ENCODE results near the gene PCMT1.
"Not testable (repeated sequence)": the region's sequence is repeated elsewhere in the genome, so short reads cannot be mapped to it uniquely, and the experiment has no call there.

The PCMT1 gene

DNA sequence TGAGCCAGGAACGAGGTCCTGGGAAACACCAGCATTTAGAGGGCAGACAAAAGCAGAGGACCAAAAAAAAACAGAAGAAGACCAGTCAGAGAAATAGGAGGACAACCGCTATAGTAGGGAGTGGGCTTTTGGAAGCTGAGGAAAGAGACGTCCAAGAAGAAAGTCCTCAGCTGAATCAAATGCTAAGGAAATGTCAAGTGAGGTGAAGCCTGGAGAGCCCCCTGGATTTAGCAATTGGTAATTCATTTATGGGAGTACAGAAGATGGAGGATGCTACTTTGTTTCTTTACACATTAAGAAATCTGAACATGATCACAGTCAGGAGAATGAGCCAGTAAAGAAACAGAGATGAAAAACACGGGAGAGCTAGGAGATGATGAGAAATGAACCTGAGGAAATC, 73.5 kb downstream of the PCMT1 start:
- no peak for DNase-seq

DNA sequence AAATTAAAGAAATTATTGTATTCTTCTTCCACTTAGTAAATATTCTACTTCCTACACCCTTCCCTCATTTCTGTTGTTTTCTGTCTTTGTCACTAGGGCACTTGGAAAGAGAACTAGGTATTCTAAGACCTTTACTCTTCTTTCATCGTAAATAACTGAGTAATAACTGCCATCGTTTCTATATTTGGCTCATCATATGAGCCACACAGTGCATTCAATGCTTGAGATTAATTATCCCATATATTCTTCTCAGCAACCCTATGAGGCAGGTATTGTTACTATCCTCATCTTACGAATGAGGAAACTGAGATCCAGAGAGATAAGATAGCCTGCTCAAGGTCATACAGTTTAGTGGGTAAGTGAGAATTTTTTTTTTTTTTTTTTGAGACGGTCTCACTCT, 75.8 kb downstream of the PCMT1 start:
- no peak for DNase-seq

DNA sequence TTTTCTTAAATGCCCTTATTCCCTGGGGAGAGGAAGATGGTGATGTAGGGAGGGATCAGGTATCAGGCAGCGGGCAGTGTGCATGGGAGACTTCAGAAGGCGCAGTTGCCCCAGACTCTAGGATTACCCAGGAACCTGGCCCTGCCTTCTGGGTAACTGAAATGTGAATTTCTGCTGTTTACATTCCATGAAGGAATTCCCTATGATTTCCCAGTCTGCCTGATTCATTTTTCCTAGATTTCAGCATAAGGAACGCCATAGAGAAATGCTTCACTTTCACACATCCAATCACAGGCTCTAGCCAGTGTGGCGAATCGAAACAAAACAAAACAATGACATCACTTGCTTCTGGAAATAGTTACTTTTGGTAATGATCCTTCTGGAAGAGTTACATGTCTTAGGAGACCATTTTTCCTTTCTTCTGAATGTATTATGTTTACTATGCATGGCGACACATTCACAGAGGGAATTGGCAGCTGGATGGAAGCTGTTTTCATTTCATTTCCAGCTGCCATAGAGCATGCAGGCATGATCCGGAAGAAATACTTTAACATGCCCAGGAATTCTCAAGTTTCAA, 81.3 kb downstream of the PCMT1 start:
- no peak for DNase-seq

- no peak for DNase-seq
Measured at GRCh38 chr6:149831308-149831820, 81.8 kb downstream of the PCMT1 start.

DNA sequence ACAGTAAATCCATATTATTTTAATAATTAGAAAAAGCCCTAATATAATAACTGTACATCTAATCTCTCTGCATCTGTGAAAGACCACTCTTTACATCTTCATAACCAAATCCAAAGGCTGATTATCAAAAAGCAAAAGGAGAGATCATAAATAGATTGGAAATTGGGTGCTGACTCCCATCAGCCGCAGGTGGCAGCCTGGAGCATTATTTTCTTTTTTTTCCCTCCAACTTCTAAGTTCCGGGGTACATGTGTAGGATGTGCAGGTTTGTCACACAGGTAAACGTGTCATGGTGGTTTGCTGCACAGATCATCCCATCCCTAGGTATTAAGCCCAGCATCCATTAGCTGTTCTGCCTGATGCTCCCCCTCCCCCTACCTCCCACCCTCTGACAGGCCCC, 84.1 kb downstream of the PCMT1 start:
- DNase-seq, result no peak

DNA sequence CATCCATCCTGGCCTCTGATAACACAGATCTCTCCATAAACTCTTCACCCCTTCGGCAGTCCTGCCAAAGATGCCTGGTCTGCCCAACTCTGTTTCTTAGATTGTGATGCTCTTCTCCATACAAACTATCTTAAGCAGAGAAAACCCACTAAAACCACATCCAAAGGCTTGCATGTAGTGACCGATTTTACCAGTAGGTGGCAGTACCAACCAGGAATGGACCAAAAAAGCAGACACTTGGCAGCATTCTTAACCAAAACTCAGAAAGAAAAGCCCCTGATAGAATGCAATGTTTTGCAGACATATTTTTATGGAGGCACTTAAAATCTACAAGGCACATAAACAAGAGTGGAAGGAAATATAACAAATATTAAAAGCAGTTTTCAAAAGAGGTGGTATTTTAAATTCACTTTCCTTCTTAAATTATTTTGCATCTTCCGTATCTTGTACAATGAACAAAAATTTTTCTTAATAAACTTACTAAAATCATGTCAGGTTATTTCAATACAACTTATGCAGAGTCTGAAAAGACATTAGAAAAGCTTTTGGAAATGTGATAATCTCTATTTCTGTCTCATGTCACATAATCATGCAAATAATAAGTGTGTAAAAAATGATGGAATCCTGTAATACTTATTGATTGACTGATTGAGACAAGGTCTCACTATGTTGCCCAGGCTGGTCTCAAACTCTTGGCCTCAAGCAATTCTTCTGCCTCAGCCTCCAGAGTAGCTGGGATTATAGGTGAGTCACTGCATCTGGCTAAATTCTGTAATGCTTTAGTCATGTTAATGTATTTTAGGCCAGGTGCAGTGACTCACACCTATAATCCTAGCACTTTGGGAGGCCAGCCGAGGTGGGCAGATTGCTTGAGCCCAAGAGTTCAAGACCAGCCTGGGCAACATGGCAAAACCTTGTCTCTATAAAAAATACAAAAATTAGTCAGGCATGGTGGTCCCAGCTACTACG, 85.3 kb downstream of the PCMT1 start:
- DNase-seq, result peak; percentile 16

GRCh38 chr6:149840345-149841075, 91.0 kb downstream of the PCMT1 start:
- DNase-seq, result peak; percentile 78

- DNase-seq, result peak; percentile 41
Measured at GRCh38 chr6:149842331-149842730, 92.8 kb downstream of the PCMT1 start.

DNA sequence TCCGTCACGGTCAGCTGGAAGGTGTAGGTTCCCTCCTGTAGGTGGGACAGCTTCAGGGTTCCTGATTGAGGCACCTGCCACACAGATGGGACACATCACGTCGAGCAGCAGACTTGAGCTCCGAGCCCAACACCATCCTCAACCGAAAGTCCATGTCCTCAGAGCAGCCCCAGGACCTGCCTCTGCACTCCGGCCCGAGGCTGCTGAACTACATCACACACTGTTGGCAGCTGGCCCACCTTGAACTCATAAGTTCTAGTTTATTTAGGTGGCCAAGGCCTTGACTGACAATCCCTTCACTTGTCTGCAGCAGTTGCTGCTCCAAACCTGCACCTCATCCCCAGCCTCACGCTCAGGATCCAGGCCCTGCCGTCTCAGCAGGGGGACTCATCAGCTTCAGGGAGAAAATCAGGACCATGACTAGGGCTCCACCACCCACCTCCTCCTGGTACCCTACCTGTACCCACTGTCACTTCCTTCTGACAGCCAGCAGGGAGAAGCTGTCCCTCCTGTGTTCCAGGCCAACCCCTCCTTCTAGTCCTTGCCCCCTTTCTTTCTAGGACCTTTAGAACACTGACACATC, 93.6 kb downstream of the PCMT1 start:
- DNase-seq, result no peak

DNA sequence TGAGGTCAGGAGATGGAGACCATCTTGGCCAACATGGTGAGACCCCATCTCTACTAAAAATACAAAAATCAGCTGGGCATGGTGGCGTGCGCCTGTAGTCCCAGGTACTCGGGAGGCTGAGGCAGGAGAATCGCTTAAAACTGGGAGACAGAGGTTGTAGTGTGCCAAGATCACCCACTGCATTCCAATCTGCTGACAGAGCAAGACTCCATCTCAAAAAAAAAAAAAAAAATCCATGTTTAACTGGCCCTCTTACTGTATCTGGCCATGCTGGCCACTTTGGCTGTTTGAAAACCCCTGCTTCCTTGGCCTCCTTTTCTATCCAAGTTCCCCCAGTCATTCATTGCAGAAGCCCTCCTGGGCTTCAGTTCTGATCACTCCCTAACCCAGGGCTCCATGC, 94.5 kb downstream of the PCMT1 start:
- DNase-seq, result not testable (repeated sequence)

DNA sequence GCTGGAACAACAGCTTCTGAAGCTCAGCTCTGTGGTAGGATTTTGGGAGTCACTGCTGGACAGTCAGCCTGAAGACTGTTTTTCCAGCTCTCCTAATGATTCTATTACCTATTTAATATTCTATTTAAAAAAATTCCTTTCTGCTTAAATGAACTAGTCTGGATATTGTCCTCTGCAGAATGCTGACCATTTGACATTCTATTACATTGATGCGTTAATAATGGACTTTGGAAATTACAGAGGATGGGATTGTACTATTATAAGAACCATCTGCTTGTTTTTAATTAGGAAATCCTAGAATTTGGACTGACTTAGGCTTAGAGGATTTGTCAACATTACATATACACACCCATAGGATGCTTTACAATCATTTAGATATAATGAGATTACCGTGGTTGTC, 94.9 kb downstream of the PCMT1 start:
- DNase-seq, result no peak

DNA sequence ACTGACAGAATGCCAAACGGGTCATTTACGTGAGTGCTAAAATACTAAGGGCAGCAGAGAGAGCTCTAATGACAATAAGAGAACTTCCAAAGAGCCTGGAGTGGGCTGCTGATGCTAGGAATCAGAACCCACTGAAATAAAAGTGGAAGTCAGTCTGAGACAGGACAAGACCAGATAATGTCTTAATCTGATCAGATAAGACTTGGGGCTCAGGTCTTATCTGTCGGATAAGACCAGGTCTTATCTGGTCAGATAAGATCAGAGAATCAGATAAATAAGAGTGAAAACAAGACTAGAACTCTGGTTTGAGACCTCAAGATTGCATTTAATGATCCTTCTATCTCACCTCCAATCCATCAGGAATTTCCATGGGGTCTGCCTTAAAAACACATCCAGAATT, 96.0 kb downstream of the PCMT1 start:
- DNase-seq, result no peak

GRCh38 chr6:149846321-149846720, 96.8 kb downstream of the PCMT1 start:
- DNase-seq, result no peak

DNA sequence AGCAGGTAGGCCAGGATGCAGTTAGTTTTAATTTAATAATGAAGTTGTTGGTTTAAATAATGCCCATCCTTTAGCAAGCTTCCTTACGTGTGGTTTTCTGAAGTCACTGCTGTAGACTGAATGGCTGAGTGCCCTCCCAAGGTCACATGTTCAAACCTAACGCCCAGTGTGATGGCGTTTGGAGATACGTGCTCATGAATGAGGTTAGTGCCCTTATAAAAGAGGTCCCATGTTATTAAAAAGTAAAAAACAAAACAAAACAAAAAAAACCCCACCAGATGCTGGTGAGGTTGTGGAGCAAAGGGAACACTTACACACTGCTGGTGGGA, 98.4 kb downstream of the PCMT1 start:
- no peak for DNase-seq

GRCh38 chr6:149848343-149848742, 98.8 kb downstream of the PCMT1 start:
- not testable (repeated sequence) for DNase-seq

GRCh38 chr6:149851461-149852110, 102.0 kb downstream of the PCMT1 start:
- no peak for DNase-seq

DNA sequence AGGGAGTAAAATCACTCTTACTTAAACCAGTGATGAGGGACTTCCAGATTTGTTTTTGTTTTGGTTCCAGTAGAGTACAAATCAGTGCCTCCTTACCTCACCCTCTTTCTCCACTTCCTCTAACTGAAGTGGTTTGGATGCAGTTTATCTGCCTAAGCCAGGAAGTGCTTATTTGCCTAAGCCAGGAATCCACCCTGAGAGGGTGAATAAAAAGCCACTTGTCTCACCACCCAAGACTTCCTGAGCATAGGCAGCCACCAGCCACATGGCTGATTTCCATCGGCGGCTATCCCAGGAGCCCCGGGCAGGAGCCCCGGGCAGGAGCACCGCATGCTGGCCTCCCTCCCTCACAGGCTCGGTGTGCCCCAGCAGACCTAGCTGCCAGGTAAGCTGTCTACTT, 102.6 kb downstream of the PCMT1 start:
- no peak for DNase-seq

DNA sequence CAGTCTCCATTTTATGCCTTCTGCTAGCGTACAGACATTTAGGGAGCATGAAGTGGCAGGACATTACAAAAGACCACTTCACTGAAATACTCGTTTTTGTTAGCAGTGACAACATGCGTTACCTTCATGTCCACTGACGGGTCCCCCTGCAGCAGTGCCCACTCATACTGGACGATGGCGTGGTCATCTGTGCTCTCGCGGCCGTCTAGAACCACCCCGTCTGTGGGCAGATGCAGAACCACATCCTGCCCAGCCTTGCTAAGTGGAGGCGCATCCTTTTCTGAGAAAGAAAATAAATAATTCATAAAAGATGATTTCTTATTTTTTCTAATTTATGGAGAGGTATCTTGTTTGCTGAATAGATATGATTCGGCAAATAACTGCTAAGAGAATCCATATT, 103.3 kb downstream of the PCMT1 start:
- DNase-seq, result no peak

DNA sequence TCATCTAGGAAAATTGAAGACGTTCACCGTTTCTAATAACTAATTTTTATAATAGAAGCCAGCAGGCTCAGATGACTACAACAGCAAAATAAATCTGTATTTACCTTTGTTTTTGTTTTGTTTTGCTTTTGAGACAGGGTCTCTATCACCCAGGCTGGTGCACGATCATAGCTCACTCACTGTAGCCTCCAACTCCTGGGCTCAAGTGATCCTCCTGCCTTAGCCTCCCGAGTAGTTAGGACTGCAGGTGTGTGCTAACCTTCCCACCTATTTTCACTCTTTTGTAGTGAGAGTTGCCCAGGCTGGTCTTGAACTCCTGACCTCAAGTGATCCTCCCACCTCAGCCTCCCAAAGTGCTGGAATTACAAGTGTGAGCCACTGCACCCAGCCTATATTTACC, 104.5 kb downstream of the PCMT1 start:
- not testable (repeated sequence) for DNase-seq

- DNase-seq, result no peak
Measured at GRCh38 chr6:149854532-149854931, 105.0 kb downstream of the PCMT1 start.

- no peak for DNase-seq
Measured at GRCh38 chr6:149855040-149855654, 105.6 kb downstream of the PCMT1 start.

DNA sequence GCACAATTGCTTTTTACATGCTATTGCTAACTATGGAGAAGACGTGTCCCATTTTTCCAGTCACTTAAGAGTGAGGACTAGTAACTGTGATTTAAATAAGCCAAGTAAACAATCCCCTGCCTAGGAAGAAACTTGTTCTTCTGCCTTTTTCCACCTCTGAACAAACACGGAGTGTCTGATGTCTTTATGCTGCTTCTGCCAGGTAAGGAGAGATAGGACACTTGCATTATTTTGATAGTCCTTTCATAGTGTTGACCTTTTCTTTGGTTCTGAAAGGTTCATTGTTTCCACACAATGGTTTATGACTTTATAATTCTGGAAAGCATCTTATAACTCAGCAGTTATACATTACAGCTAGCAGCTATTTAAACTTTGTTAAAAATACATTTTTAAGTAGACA, 106.2 kb downstream of the PCMT1 start:
- peak; percentile 33 for DNase-seq
